IPS-20b (cell line): Measurements from ENCODE around the gene WDR77.

Experiments
- H3K27ac ChIP-seq: one replicate; pipeline ENCODE4 v1.5.1; 2013; ENCODE audit warnings: low read length
- H3K27me3 ChIP-seq: 2 replicates; pipeline ENCODE4 v1.6.1; 2013; ENCODE audit warnings: mild to moderate bottlenecking, low read length, inconsistent platforms; ENCODE audit not compliant: insufficient read depth
- H3K36me3 ChIP-seq: 2 replicates; pipeline ENCODE4 v1.6.1; 2013; ENCODE audit warnings: low read depth, mild to moderate bottlenecking, inconsistent platforms, low read length, moderate library complexity; ENCODE audit not compliant: insufficient read depth
- H3K4me1 ChIP-seq: 2 replicates; pipeline ENCODE4 v1.6.1; 2013; ENCODE audit warnings: mild to moderate bottlenecking, control low read depth, inconsistent platforms, low read length, moderate library complexity; ENCODE audit not compliant: insufficient read depth
- H3K4me3 ChIP-seq: 2 replicates; pipeline ENCODE4 v1.5.1; 2013; ENCODE audit warnings: mild to moderate bottlenecking, low read length, inconsistent platforms
- H3K9ac ChIP-seq: 2 replicates; pipeline ENCODE4 v1.6.1; 2013; ENCODE audit warnings: low read depth, mild to moderate bottlenecking, inconsistent platforms, low read length, moderate library complexity
- H3K9me3 ChIP-seq: 2 replicates; pipeline ENCODE4 v1.6.1; 2013; ENCODE audit warnings: mild to moderate bottlenecking, low read depth, low read length, inconsistent platforms; ENCODE audit not compliant: insufficient read depth

The WDR77 gene

DNA sequence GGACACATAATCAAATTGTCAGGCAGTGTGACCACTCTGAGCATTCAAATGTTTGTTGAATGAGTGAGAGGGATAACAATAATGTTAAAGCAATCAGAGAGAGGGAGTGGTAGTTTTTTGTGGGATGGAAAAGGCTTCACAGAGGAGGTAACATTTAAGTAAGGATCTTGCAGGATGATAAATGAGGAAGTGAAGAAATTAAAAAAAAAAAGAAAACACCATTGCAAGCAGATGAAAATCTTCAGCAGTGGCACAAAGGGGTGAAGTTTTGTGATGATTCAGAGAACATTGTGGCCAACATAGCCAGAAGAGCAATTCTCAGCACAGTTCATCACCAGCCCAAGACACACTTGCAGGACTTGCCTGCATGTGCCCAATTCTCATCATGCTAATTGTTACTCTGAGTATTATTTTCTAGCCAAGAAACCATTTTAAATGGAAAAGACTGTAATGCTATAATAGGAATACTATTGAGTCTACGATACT lies 56.6 kb downstream of the WDR77 start:
- Histone ChIP-seq H3K9me3 (no peaks in the 10 kb centered on the region), H3K4me1 (no peaks in the 10 kb centered on the region), H3K9ac (no peak overlapping the region), H3K4me3 (no peak overlapping the region), H3K27ac (no peak overlapping the region), H3K36me3 (no peaks in the 10 kb centered on the region), H3K27me3 (no peaks in the 10 kb centered on the region)

DNA sequence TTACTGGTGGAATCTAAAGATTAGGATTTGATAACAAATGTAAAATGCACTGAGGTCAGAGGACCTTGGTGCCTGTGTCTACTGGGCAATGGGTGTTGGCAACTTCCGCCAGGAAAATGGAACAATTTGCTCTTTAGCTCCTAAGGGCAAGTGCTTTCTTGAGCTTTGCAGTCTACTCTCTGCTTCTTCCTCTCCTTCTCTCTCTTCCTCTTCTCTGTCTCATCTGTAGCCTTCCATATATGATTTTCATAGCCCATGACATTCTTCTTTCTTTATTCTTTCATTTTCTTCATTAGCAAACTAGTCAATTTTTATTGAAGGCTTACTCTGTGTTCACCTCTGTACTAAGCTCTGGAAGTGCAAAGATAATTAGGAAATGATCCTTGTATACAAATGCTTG lies 57.0 kb downstream of the WDR77 start:
- Histone ChIP-seq H3K9me3 (no peaks in the 10 kb centered on the region), H3K4me3 (no peak overlapping the region), H3K27ac (no peak overlapping the region), H3K27me3 (no peaks in the 10 kb centered on the region), H3K9ac (no peak overlapping the region), H3K4me1 (no peaks in the 10 kb centered on the region), H3K36me3 (no peaks in the 10 kb centered on the region)
